Upper lobe of left lung (tissue), 6 donors: Measurements from ENCODE around the gene PLXNA2. TPM values are rescaled to one million over a fixed set of nuclear protein-coding genes. Genes with fewer than 3 reads are reported as not detected.

ENCODE experiments used
- ATAC-seq, 2 donors: fragments of 200-7000 bp; cut with Tn5 transposase; one replicate each; pipeline ENCODE4 v1.9.1; 2022; ENCODE audit warnings: mild to moderate bottlenecking in 2 of 2, moderate library complexity in 2 of 2; ENCODE audit not compliant: low FRiP score in 2 of 2
- DNase-seq, 2 donors: peaks; one replicate each; pipeline ENCODE4 v3.0.0-alpha.2; 2019 to 2020
- H3K27ac ChIP-seq, 4 donors: fragments of 200-600 bp; sonication (generic); one replicate each; pipeline ENCODE4 v1.5.1; 2016 to 2019
- H3K27me3 ChIP-seq, 4 donors: fragments of 200-600 bp; sonication (generic); one replicate each; pipeline ENCODE4 v1.5.1; 2017 to 2019
- H3K36me3 ChIP-seq, 4 donors: fragments of 200-600 bp; sonication (generic); one replicate each; pipeline ENCODE4 v1.5.1; 2016 to 2019
- H3K4me1 ChIP-seq, 4 donors: fragments of 200-600 bp; sonication (generic); one replicate each; pipeline ENCODE4 v1.5.1; 2018 to 2019
- H3K4me3 ChIP-seq, 4 donors: fragments of 200-600 bp; sonication (generic); one replicate each; pipeline ENCODE4 v1.5.1; 2017 to 2019; ENCODE audit warnings: mild to moderate bottlenecking in 2 of 4, moderate library complexity in 1 of 4
- H3K9me3 ChIP-seq, 4 donors: fragments of 200-600 bp; sonication (generic); one replicate each; pipeline ENCODE4 v1.5.1; 2018 to 2019
- EP300 ChIP-seq, 4 donors: sonication (generic); formaldehyde crosslinking; IDR thresholded peaks; one replicate each; pipeline ENCODE4 v1.5.1; 2017; ENCODE audit warnings: antibody characterized with exemption in 4 of 4, control low read depth in 2 of 4
- POLR2A ChIP-seq, 4 donors: fragments of 450-650 bp; IDR thresholded peaks; one replicate each; pipeline ENCODE4 v1.5.1; 2016 to 2017; ENCODE audit warnings: antibody characterized with exemption in 4 of 4, mild to moderate bottlenecking in 2 of 4
- POLR2AphosphoS5 ChIP-seq, 2 donors: sonication (generic); formaldehyde crosslinking; IDR thresholded peaks; one replicate each; pipeline ENCODE4 v1.5.1; 2017; ENCODE audit warnings: antibody characterized with exemption in 2 of 2
- WGBS, 2 donors: methylation state at CpG; one replicate each; pipeline ENCODE4 v1.1.5; 2017 to 2018; 5-methylcytosine and 5-hydroxymethylcytosine counted together
- total RNA-seq, 6 donors: library from RNA; depleted of rRNA in 4 of 6; stranded (reverse); fragments of >200 nt in 4 of 6; gene quantifications; one replicate each; pipeline versions ENCODE4 v1.1.0 to v1.2.1, GENCODE V29; 2016 to 2021
- TF ChIP-seq, protein P1 (sequence below), 6 experiments: fragments of 450-650 bp in 4 of 6; fragments of 200-600 bp in 2 of 6; sonication (generic) in 2 of 6; IDR thresholded peaks; one replicate each; pipeline ENCODE4 v1.5.1; 2016 to 2019; ENCODE audit warnings: antibody characterized with exemption in 6 of 6
- donor health status: DM: no; HTN: no; CAD: no; lungs with moderate emphysema.
- donor health status: DM: no; HTN: yes; CAD: no; lungs with severe emphysema.

PLXNA2 gene
- total RNA-seq, 6 donors from 2014 or later, result 77.5 to 150 (median 101) TPM

DNA sequence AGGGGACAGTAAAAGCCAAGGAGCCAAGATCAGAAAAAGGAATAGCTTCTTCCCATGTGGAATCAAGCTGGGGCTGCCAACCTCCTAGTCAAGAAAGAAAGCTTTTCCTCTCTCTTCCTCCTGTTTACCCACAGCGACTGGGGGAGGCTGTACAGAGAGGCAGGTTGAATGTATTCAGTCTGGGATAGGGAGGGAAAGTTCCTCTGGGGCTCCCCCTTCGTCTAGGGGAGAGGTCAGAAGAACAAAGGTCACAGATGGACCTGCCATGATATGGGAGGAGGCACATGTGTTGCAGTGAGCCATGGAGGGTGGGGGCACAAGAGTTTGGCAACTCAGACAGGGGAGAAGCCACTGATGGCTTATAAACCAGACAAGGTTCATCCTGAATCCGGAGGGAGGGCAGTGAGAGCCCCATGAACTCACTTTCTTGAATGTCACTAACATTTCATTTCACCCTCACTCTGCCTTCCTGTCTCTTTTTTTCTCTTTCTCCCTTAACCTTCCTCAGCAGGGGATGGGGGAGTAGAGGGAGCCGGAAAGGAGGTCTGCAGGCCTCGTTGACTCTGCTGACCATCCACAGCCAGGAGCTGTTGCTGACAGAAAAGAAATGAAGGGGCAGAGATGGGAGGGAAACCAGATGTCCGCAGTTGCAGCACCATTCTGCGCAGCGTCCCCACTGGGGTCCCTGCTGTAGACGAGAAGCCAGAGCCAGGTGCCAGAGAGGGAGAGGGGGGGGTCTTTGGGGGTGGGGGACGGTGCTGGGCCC is 61.1 kb downstream of the PLXNA2 start:
- 60 to 80% methylated on average over 9 to 10 of the region's 10 CpGs for WGBS, 2 donors
- DNase-seq (no peak), ATAC-seq (no peak)
- Histone ChIP-seq H3K9me3 (no peaks in the 10 kb centered on the region), H3K4me3 (no peak overlapping the region), H3K27ac (peak overlapping the region in 3 of 4 donors; percentile 23 to 73 (median 69)), H3K36me3 (peaks cover 0 to 10% (median 0%) of the 10 kb centered on the region in 4 donors), H3K27me3 (no peaks in the 10 kb centered on the region), H3K4me1 (peaks cover 67 to 74% (median 70%) of the 10 kb centered on the region in 4 donors)
- TF ChIP-seq EP300 (IDR thresholded peaks at IDR 0.05) (no peak), POLR2A (IDR thresholded peaks at IDR 0.05) (no peak), POLR2AphosphoS5 (IDR thresholded peaks at IDR 0.05) (no peak)
- TF ChIP-seq, protein P1, sequence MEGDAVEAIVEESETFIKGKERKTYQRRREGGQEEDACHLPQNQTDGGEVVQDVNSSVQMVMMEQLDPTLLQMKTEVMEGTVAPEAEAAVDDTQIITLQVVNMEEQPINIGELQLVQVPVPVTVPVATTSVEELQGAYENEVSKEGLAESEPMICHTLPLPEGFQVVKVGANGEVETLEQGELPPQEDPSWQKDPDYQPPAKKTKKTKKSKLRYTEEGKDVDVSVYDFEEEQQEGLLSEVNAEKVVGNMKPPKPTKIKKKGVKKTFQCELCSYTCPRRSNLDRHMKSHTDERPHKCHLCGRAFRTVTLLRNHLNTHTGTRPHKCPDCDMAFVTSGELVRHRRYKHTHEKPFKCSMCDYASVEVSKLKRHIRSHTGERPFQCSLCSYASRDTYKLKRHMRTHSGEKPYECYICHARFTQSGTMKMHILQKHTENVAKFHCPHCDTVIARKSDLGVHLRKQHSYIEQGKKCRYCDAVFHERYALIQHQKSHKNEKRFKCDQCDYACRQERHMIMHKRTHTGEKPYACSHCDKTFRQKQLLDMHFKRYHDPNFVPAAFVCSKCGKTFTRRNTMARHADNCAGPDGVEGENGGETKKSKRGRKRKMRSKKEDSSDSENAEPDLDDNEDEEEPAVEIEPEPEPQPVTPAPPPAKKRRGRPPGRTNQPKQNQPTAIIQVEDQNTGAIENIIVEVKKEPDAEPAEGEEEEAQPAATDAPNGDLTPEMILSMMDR (IDR thresholded peaks at IDR 0.05), result no peak

DNA sequence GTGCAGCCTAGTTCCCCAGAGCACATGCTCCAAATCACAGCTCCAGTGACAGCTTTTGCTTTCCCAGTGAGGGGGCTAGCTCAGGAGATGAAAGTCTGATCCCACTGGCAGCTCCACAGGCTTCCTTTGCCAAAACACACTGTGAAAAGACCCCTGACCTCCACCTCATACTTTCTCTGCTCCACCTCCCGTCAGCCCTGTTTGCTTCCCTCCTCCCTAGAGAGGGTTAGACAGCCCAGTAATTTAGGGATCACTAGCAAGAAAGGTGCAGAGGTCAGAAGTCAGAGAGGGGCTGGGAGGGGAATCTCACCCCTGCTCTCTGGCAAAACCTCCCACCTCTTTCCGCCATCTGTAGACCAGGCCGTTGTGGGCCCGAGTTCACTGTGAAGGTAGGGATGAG is 62.8 kb downstream of the PLXNA2 start:
- ATAC-seq (no peak), DNase-seq (no peak)
- no peak overlapping the region for H3K4me3 ChIP-seq
- H3K36me3 ChIP-seq, result no peaks in the 10 kb centered on the region
- no peak for TF ChIP-seq POLR2AphosphoS5 (IDR thresholded peaks at IDR 0.05)
- no peak for TF ChIP-seq POLR2A (IDR thresholded peaks at IDR 0.05)
- TF ChIP-seq EP300 (IDR thresholded peaks at IDR 0.05), result no peak
- TF ChIP-seq, protein P1 (IDR thresholded peaks at IDR 0.05), result no peak
- H3K4me1 ChIP-seq, result peaks cover 76 to 85% (median 81%) of the 10 kb centered on the region in 4 donors
- H3K9me3 ChIP-seq, result no peaks in the 10 kb centered on the region
- H3K27ac ChIP-seq, result peak overlapping the region; percentile 50 to 75 (median 64)
- no peaks in the 10 kb centered on the region for H3K27me3 ChIP-seq
- 81 to 86% methylated on average over 4 of the region's 4 CpGs for WGBS, 2 donors

DNA sequence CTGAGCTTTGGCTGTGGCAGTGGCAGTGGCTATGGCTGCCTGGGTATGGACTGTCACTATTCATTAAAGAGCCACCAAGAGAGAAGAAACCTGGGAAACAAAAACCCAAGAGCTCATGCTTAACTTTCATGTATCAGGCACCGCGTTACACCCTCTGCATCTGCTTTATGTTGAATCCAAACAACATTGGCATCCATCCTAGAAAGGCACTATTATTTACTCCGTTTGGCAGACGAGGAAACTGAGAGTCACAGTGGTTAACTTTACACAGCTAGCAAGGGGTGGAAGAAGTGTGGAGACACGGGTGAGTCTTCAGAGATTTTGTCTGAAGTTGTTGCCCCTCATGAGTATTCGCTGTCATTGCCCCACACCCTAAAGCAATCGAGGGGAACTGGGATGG is 63.8 kb downstream of the PLXNA2 start:
- 73 to 75% methylated on average over 7 of the region's 7 CpGs for WGBS, 2 donors
- Histone ChIP-seq H3K36me3 (no peaks in the 10 kb centered on the region), H3K4me3 (no peak overlapping the region), H3K9me3 (no peaks in the 10 kb centered on the region), H3K27me3 (no peaks in the 10 kb centered on the region), H3K4me1 (peaks cover 76 to 84% (median 80%) of the 10 kb centered on the region in 4 donors), H3K27ac (peak overlapping the region; percentile 54 to 75 (median 69))
- ATAC-seq (no peak), DNase-seq (no peak)
- no peak for TF ChIP-seq POLR2AphosphoS5 (IDR thresholded peaks at IDR 0.05)
- TF ChIP-seq POLR2A (IDR thresholded peaks at IDR 0.05), result no peak
- no peak for TF ChIP-seq EP300 (IDR thresholded peaks at IDR 0.05)
- TF ChIP-seq, protein P1 (IDR thresholded peaks at IDR 0.05), result no peak

DNA sequence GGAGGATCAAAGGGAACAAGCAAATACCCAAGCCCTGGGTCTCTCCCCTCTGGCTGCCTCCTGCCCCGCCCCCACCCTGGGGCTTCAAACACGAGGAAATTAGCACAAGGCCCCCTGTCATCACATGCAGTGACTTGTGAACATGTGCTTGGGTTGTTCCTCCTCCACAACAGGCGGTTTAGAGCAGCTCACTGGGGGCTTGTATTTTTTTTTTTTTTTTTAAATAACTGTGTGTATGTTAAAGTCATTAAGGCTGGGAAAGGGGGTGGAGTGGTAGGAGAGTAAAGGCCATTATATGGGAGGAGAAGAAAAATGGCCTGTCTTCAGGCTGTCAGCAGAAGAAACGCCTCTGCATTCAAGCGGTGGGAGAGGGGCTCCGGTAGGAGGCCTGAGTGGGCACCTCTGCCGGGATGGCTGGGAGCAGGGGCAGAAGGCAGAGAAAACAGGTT is 64.2 kb downstream of the PLXNA2 start:
- Histone ChIP-seq H3K4me3 (no peak overlapping the region), H3K27me3 (no peaks in the 10 kb centered on the region), H3K4me1 (peaks cover 76 to 80% (median 78%) of the 10 kb centered on the region in 4 donors), H3K27ac (peak overlapping the region; percentile 54 to 75 (median 69)), H3K9me3 (no peaks in the 10 kb centered on the region), H3K36me3 (no peaks in the 10 kb centered on the region)
- no peak for TF ChIP-seq EP300 (IDR thresholded peaks at IDR 0.05)
- TF ChIP-seq, protein P1 (IDR thresholded peaks at IDR 0.05), result no peak
- TF ChIP-seq POLR2A (IDR thresholded peaks at IDR 0.05), result no peak
- no peak for TF ChIP-seq POLR2AphosphoS5 (IDR thresholded peaks at IDR 0.05)
- 65 to 68% methylated on average over 7 of the region's 7 CpGs for WGBS, 2 donors
- DNase-seq, result no peak
- ATAC-seq, result no peak
